Ovary (tissue), 9 donors: Measurements from ENCODE around the gene FEM1C. TPM values are rescaled to one million over a fixed set of nuclear protein-coding genes. Genes with fewer than 3 reads are reported as not detected.

Source experiments
- DNase-seq, 5 donors: peaks; one replicate each; pipeline ENCODE4 v3.0.0-alpha.2; 2019 to 2020
- H3K27ac ChIP-seq, 2 donors: fragments of 200-600 bp; one replicate each; pipeline versions ENCODE4 v1.5.1 to v1.8.0; 2019 to 2022
- H3K27me3 ChIP-seq: fragments of 200-600 bp; one replicate; pipeline ENCODE4 v1.8.0; 2022
- H3K36me3 ChIP-seq: fragments of 200-600 bp; sonication (generic); one replicate; pipeline ENCODE4 v1.5.1; 2019
- H3K4me1 ChIP-seq: one replicate; pipeline ENCODE4 v1.8.1; 2013; ENCODE audit warnings: mild to moderate bottlenecking, moderate library complexity; ENCODE audit not compliant: insufficient read depth
- H3K4me3 ChIP-seq: fragments of 200-600 bp; sonication (generic); one replicate; pipeline ENCODE4 v1.5.1; 2017
- H3K9me3 ChIP-seq, 2 donors: fragments of 200-600 bp in 1 of 2; sonication (generic) in 1 of 2; one replicate each; pipeline versions ENCODE4 v1.5.1 to v1.8.1; 2013 to 2019; ENCODE audit warnings: mild to moderate bottlenecking in 1 of 2, moderate library complexity in 1 of 2
- CTCF ChIP-seq, 3 donors: fragments of 450-650 bp in 2 of 3; fragments of 200-600 bp in 1 of 3; IDR thresholded peaks; one replicate each; pipeline versions ENCODE4 v1.5.1 to v1.8.0; 2016 to 2022; ENCODE audit warnings: antibody characterized with exemption in 3 of 3, mild to moderate bottlenecking in 1 of 3
- EP300 ChIP-seq: sonication (generic); formaldehyde crosslinking; IDR thresholded peaks from one replicate; pipeline ENCODE4 v1.6.1; 2017; ENCODE audit warnings: antibody characterized with exemption
- POLR2A ChIP-seq: fragments of 450-650 bp; IDR thresholded peaks from one replicate; pipeline ENCODE4 v1.6.1; 2017; ENCODE audit warnings: antibody characterized with exemption, mild to moderate bottlenecking, moderate library complexity
- WGBS, 3 donors: extraction: QIAGEN DNeasy Blood & Tissue Kit in 1 of 3; methylation state at CpG; one replicate each; pipeline versions ENCODE4 v1.1.5 to v1.1.7; 2013 to 2017; 5-methylcytosine and 5-hydroxymethylcytosine counted together
- intact Hi-C, 4 donors: fragments of 100-400 bp; cut with DNase I; formaldehyde crosslinking; loops; one replicate each; pipeline versions ENCODE4 v1.11.0 to v1.15.1; 2022 to 2023
- polyA plus RNA-seq, 2 donors: library from polyadenylated mRNA; stranded (reverse); fragments of 200-250 nt in 1 of 2; fragments of 350-450 nt in 1 of 2; fragmentation: Illumina TruSeq in 1 of 2; extraction: RNeasy Lipid Tissue Mini Kit (QIAGEN cat#74804) in 1 of 2; gene quantifications; one replicate each; pipeline ENCODE4 v1.2.3, GENCODE V29; 2013 to 2014
- total RNA-seq, 7 donors: library from RNA; depleted of rRNA in 2 of 7; stranded (reverse); fragments of >200 nt in 2 of 7; fragmentation: NEBNext Ultra II Directional in 3 of 7; extraction: Animal tissue kit (Norgen Biotek cat#: 25700) in 3 of 7; gene quantifications; one replicate each; pipeline versions ENCODE4 v1.1.0 to v1.2.4, GENCODE V29; 2016 to 2023
- donor health status: DM: no; HTN: no; CAD: no; lungs with moderate emphysema.
- donor health status: DM: no; HTN: no; CAD: no.
- donor health status: Bipolar disorder and iron deficiency.
- donor health status: DM: yes; HTN: yes; CAD: no.
- donor health status: DM: no; HTN: no; CAD: no.
- donor health status: DM: yes; HTN: yes; CAD: no.

FEM1C gene
- total and polyA plus RNA-seq, 9 donors: 6.5 to 16.6 (median 14.5) TPM

DNA sequence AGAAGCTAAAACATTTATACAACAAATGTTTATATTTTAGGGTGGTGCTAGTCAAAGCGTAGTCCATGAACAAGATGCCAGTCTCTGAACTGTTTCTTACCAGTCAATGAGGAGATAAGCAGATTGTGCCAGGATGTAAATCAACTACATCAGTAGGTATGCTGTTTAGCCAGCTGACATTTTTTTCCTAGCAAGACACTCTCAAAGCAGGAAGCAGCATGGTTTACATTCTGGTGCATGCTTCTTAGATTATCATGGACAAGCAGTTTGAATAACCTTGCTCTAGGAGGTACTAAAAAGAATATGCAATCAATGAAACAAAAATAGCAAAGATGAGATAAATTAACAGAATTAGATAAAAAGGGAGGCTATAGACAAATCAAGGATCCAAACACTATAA is 40.7 kb upstream of the FEM1C start:
- Histone ChIP-seq H3K27ac (no peak overlapping the region), H3K4me1 (no peaks in the 10 kb centered on the region), H3K27me3 (no peaks in the 10 kb centered on the region), H3K36me3 (no peaks in the 10 kb centered on the region), H3K9me3 (no peaks in the 10 kb centered on the region), H3K4me3 (no peak overlapping the region)
- TF ChIP-seq POLR2A (no peak), CTCF (IDR thresholded peaks at IDR 0.05) (no peak), EP300 (no peak)
- DNase-seq: no peak
- 91 to 100% (median 94%) methylated on average over 1 of the region's 1 CpG for WGBS, 3 donors
- intact Hi-C loops: loop anchor here (5.0 kb wide), 2 partner anchors 273 to 278 kb away; no protein-coding TSS in a partner anchor

- H3K4me1 ChIP-seq: no peaks in the 10 kb centered on the region
- no peaks in the 10 kb centered on the region for H3K36me3 ChIP-seq
- no peak overlapping the region for H3K4me3 ChIP-seq
- TF ChIP-seq POLR2A (no peak), CTCF (IDR thresholded peaks at IDR 0.05) (no peak), EP300 (no peak)
- H3K27me3 ChIP-seq: no peaks in the 10 kb centered on the region
- 91 to 94% (median 93%) methylated on average over 1 of the region's 1 CpG for WGBS, 3 donors
- H3K27ac ChIP-seq: no peak overlapping the region
- no peak for DNase-seq
- no peaks in the 10 kb centered on the region for H3K9me3 ChIP-seq
- intact Hi-C loops: no loop called here
Measured at GRCh38 chr5:115584501-115584900, 39.9 kb upstream of the FEM1C start.

DNA sequence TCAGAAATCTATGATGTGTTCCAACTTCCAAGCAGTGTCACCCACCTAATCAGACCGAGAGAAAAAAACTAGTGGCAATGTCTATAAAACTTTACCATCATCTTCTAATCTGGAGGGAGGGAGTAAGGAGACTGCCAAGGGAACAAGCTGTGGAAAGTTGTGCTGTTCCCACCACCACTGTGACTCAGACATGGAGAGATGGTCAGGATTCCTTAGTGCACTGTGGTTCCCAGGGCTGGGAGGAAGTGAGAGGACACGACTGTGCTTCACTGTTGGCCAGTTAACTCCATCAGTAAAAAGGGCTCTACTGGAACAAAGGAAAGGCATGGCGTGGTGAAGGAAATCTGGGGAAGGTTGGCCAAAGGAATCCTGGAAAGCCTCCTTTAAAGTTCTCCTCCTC is 38.9 kb upstream of the FEM1C start:
- no peaks in the 10 kb centered on the region for H3K9me3 ChIP-seq
- H3K4me1 ChIP-seq: no peaks in the 10 kb centered on the region
- H3K36me3 ChIP-seq: no peaks in the 10 kb centered on the region
- intact Hi-C loops: no loop called here
- no peak overlapping the region for H3K27ac ChIP-seq
- WGBS, 3 donors: 59 to 77% (median 74%) methylated on average over 3 of the region's 3 CpGs
- no peak for DNase-seq
- H3K27me3 ChIP-seq: no peaks in the 10 kb centered on the region
- TF ChIP-seq EP300 (no peak), POLR2A (no peak), CTCF (IDR thresholded peaks at IDR 0.05) (no peak)
- no peak overlapping the region for H3K4me3 ChIP-seq

DNA sequence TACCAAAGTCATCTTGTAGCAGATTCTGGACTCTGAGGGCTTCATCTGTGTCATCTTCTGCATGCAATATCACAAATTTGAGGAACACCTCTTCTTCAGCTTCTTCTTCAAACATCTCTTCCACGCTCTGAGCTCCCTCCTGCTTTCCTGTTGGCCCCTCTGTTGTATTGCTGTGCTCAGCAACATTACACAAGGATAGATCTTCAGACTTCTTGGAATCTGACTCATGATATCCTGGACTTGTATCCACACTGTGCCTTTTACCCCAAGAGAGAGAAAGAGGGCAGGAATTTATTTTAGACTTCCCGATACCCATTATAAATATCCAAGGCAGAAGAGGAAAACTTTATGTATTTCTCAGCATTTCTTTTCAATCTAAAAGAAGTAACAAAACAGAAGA is 36.4 kb upstream of the FEM1C start:
- no peak overlapping the region for H3K27ac ChIP-seq
- 97% methylated on average over 2 of the region's 2 CpGs for WGBS, 3 donors
- no peaks in the 10 kb centered on the region for H3K9me3 ChIP-seq
- intact Hi-C loops: no loop called here
- no peaks in the 10 kb centered on the region for H3K27me3 ChIP-seq
- TF ChIP-seq CTCF (IDR thresholded peaks at IDR 0.05) (no peak), EP300 (no peak), POLR2A (no peak)
- DNase-seq: no peak
- no peaks in the 10 kb centered on the region for H3K4me1 ChIP-seq
- H3K4me3 ChIP-seq: no peak overlapping the region
- H3K36me3 ChIP-seq: no peaks in the 10 kb centered on the region
